Breast epithelium (tissue), 4 donors: ENCODE data around the gene ADRB2. TPM values are rescaled to one million over a fixed set of nuclear protein-coding genes. Genes with fewer than 3 reads are reported as not detected.

Experiments
- DNase-seq, 2 donors: peaks; one replicate each; pipeline ENCODE4 v3.0.0-alpha.2; 2019; ENCODE audit warnings: low spot score in 2 of 2
- H3K27ac ChIP-seq, 2 donors: fragments of 200-600 bp; sonication (generic) in 1 of 2; one replicate each; pipeline ENCODE4 v1.5.1; 2016 to 2019; ENCODE audit warnings: mild to moderate bottlenecking in 1 of 2
- H3K27me3 ChIP-seq, 2 donors: fragments of 200-600 bp; sonication (generic) in 1 of 2; one replicate each; pipeline versions ENCODE4 v1.5.1 to v1.6.0; 2017 to 2019; ENCODE audit warnings: control low read depth in 1 of 2, mild to moderate bottlenecking in 1 of 2
- H3K36me3 ChIP-seq: fragments of 200-600 bp; one replicate; pipeline ENCODE4 v1.5.1; 2019
- H3K4me1 ChIP-seq, 2 donors: fragments of 200-600 bp; sonication (generic); one replicate each; pipeline ENCODE4 v1.5.1; 2016 to 2019; ENCODE audit warnings: control low read depth in 1 of 2
- H3K4me3 ChIP-seq, 3 donors: fragments of 200-600 bp; sonication (generic); 1 replicate in 2 of 3; 2 replicates in 1 of 3; pipeline ENCODE4 v1.5.1; 2016 to 2019; ENCODE audit warnings: mild to moderate bottlenecking in 3 of 3, moderate library complexity in 2 of 3
- H3K9me3 ChIP-seq, 2 donors: fragments of 200-600 bp; sonication (generic) in 1 of 2; one replicate each; pipeline ENCODE4 v1.5.1; 2016 to 2019; ENCODE audit warnings: control low read depth in 1 of 2
- POLR2A ChIP-seq: fragments of 450-650 bp; IDR thresholded peaks from one replicate; pipeline ENCODE4 v1.6.1; 2016; ENCODE audit warnings: antibody characterized with exemption, mild to moderate bottlenecking, moderate library complexity
- POLR2AphosphoS5 ChIP-seq, 3 donors: sonication (generic); formaldehyde crosslinking; IDR thresholded peaks; one replicate each; pipeline ENCODE4 v1.6.1; 2017; ENCODE audit warnings: antibody characterized with exemption in 3 of 3
- intact Hi-C: fragments of 100-400 bp; cut with DNase I; formaldehyde crosslinking; loops from one replicate; pipeline ENCODE4 v1.15.1; 2023; ENCODE audit warnings: low total_unique reads
- total RNA-seq, 3 donors: library from RNA; depleted of rRNA; stranded (reverse); fragments of >200 nt; gene quantifications; one replicate each; pipeline ENCODE4 v1.1.0, GENCODE V29; 2016
- TF ChIP-seq, protein P1 (sequence below), 3 donors: fragments of 450-650 bp; IDR thresholded peaks; one replicate each; pipeline ENCODE4 v1.5.1; 2016 to 2017; ENCODE audit warnings: antibody characterized with exemption in 3 of 3, mild to moderate bottlenecking in 3 of 3, moderate library complexity in 3 of 3

Gene ADRB2
- total RNA-seq, 3 donors from 2014 or later = 9.5 to 41.3 (median 26.4) TPM

DNA sequence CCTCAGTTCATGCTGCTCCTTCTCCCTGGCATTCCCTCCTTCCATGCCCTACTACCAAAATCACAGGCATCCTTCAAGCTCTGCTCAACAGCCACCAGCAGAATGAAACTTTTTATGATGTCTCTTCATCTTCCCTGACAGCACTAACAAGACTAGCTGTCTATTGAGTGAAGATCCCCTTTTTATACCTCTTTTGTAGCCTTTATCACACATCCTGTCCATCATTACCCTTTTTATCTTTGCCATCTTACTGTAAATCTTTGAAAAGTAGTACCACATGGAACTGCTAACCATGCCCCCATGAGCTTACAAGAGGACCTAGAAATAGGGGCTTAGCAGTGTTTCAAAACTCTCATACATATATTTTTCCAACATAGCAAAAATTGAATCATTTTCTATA lies 10.8 kb upstream of the ADRB2 start:
- Histone ChIP-seq H3K9me3 (no peaks in the 10 kb centered on the region), H3K4me1 (no peaks in the 10 kb centered on the region), H3K27ac (no peak overlapping the region), H3K36me3 (no peaks in the 10 kb centered on the region), H3K4me3 (no peak overlapping the region), H3K27me3 (no peaks in the 10 kb centered on the region)
- intact Hi-C loops = no loop called here
- TF ChIP-seq, protein P1, sequence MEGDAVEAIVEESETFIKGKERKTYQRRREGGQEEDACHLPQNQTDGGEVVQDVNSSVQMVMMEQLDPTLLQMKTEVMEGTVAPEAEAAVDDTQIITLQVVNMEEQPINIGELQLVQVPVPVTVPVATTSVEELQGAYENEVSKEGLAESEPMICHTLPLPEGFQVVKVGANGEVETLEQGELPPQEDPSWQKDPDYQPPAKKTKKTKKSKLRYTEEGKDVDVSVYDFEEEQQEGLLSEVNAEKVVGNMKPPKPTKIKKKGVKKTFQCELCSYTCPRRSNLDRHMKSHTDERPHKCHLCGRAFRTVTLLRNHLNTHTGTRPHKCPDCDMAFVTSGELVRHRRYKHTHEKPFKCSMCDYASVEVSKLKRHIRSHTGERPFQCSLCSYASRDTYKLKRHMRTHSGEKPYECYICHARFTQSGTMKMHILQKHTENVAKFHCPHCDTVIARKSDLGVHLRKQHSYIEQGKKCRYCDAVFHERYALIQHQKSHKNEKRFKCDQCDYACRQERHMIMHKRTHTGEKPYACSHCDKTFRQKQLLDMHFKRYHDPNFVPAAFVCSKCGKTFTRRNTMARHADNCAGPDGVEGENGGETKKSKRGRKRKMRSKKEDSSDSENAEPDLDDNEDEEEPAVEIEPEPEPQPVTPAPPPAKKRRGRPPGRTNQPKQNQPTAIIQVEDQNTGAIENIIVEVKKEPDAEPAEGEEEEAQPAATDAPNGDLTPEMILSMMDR (IDR thresholded peaks at IDR 0.05) = no peak
- TF ChIP-seq POLR2A (no peak), POLR2AphosphoS5 (IDR thresholded peaks at IDR 0.05) (no peak)
- DNase-seq = no peak

- Histone ChIP-seq H3K4me3 (no peak overlapping the region), H3K9me3 (no peaks in the 10 kb centered on the region), H3K4me1 (no peaks in the 10 kb centered on the region), H3K36me3 (no peaks in the 10 kb centered on the region), H3K27me3 (no peaks in the 10 kb centered on the region), H3K27ac (no peak overlapping the region)
- intact Hi-C loops = no loop called here
- TF ChIP-seq, protein P1 (IDR thresholded peaks at IDR 0.05) = no peak
- no peak for TF ChIP-seq POLR2A
- no peak for TF ChIP-seq POLR2AphosphoS5 (IDR thresholded peaks at IDR 0.05)
- no peak for DNase-seq
These were observed 10.1 kb upstream of the ADRB2 start for GRCh38 chr5:148816357-148816756.

DNA sequence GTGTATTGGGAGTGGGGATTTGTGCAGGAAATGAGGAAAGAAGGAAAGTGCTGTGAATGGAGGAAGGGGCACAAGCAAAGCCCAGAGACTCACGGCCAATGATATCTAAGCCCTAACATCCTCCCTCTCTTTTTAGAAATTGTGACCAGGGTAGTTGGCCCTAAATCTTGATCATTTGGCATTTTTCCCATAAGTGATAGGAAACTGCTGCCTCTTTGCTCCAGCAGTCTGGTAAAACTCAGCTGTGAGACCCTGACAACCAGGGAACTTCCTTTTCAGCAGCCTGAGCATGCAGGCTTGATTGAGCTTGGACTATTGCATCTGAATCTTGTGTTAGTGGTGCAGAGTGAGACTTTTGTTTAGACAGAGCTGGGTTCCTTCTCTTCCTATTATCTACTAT lies 9.6 kb upstream of the ADRB2 start:
- Histone ChIP-seq H3K4me1 (no peaks in the 10 kb centered on the region), H3K4me3 (no peak overlapping the region), H3K9me3 (no peaks in the 10 kb centered on the region), H3K27me3 (no peaks in the 10 kb centered on the region), H3K36me3 (no peaks in the 10 kb centered on the region), H3K27ac (no peak overlapping the region)
- intact Hi-C loops = no loop called here
- TF ChIP-seq, protein P1 (IDR thresholded peaks at IDR 0.05) = no peak
- no peak for TF ChIP-seq POLR2AphosphoS5 (IDR thresholded peaks at IDR 0.05)
- TF ChIP-seq POLR2A = no peak
- no peak for DNase-seq

DNA sequence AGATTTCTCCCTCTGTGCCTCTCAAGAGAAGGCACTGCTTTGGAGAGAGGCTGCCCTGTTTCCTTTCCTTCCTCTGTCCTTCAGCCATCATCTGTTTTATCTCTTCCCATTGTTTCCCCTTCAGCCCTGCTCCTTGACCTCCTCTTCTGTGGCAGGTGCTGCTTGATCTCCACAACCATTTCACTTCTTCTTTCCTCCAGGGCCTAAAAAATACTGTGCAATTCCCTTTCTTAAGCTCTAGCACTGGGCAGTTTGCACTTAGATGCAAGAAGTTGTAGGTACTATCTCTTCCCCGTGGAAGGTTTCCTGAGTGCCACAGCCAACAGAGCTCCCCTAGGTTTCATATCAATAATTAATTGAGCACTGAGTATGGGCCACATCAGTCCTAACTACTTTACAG lies 8.8 kb upstream of the ADRB2 start:
- TF ChIP-seq POLR2AphosphoS5 (IDR thresholded peaks at IDR 0.05) (no peak), POLR2A (no peak)
- TF ChIP-seq, protein P1 (IDR thresholded peaks at IDR 0.05) = no peak
- no peak for DNase-seq
- Histone ChIP-seq H3K9me3 (no peaks in the 10 kb centered on the region), H3K36me3 (no peaks in the 10 kb centered on the region), H3K27ac (no peak overlapping the region), H3K27me3 (no peaks in the 10 kb centered on the region), H3K4me3 (no peak overlapping the region), H3K4me1 (no peaks in the 10 kb centered on the region)
- intact Hi-C loops = no loop called here

DNA sequence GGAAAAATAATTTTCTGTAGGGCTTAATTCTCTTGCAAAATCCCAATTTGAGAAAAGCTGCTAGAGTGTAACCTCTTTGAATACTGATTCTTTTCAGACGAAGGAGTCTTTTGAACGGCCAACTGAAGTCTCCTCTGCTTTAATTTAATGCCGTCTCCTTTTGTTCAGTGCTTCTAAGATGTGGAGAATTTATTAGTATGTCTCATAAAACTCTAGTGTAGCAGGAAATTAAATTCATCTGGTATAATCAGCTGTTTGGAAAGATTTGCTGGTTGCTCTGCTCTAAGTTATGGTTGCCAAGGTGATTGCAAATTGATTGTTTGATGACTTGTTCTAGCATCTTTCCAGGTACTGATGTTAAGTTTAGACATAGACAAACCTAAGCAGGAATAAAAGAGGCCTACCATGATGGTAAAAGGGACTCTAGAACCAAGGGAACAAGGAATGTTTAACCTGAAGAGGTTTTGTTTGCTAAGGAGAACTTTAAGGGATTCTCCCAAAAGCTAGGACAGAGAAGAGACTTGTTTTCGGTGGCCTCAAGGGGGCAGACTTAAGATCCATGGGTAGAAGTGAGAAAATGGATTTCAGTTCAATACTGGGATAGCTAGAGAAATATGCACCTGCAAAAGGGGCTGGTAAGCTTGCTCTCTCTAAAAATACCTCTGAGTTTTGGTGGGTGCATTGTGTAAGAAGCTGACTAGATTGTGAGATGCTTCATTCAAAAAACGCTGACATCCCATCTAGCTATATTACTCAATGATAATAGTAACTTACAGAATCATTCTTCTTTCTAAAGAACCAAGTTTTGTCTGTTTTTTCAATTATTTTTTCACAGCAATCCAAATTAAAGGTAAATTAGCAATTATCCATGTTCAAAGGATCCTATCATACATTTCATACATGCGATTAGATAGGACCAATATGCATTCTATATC lies 5.7 kb upstream of the ADRB2 start:
- intact Hi-C loops = loop anchor here (10.0 kb wide), 1 partner anchor 144 kb away; no protein-coding TSS in a partner anchor
- no peak overlapping the region for H3K4me3 ChIP-seq
- H3K9me3 ChIP-seq = no peaks in the 10 kb centered on the region
- no peak for DNase-seq
- no peaks in the 10 kb centered on the region for H3K36me3 ChIP-seq
- no peaks in the 10 kb centered on the region for H3K27me3 ChIP-seq
- TF ChIP-seq POLR2A (no peak), POLR2AphosphoS5 (IDR thresholded peaks at IDR 0.05) (no peak)
- TF ChIP-seq, protein P1 (IDR thresholded peaks at IDR 0.05) = peak in 2 of 3 donors; percentile 29 to 37
- H3K4me1 ChIP-seq = no peaks in the 10 kb centered on the region
- H3K27ac ChIP-seq = no peak overlapping the region
